Pancreas (tissue), 10 donors: ENCODE data around the gene WDR70. TPM values are rescaled to one million over a fixed set of nuclear protein-coding genes. Genes with fewer than 3 reads are reported as not detected.

Source experiments
- ATAC-seq, 4 donors: fragments of 200-7000 bp; cut with Tn5 transposase; one replicate each; pipeline versions ENCODE4 v1.8.0 to v1.9.1; 2020; ENCODE audit warnings: mild to moderate bottlenecking in 4 of 4, moderate library complexity in 4 of 4
- DNase-seq, 6 donors: peaks; one replicate each; pipeline ENCODE4 v3.0.0-alpha.2; 2020
- FAIRE-seq: peaks from 2 replicates; lab custom pipeline; 2012; peaks lifted over from hg19 to GRCh38; lab: Jason Lieb, UNC
- H3K27ac ChIP-seq, 4 donors: fragments of 200-600 bp; sonication (generic); 1 replicate in 3 of 4; 2 replicates in 1 of 4; pipeline versions ENCODE4 v1.5.0 to v1.8.0; 2020
- H3K27me3 ChIP-seq, 4 donors: fragments of 200-600 bp; one replicate each; pipeline ENCODE4 v1.8.0; 2021
- H3K36me3 ChIP-seq, 3 donors: fragments of 200-600 bp; sonication (generic) in 1 of 3; one replicate each; pipeline versions ENCODE4 v1.5.0 to v1.8.0; 2020 to 2021
- H3K4me1 ChIP-seq, 3 donors: fragments of 200-600 bp; one replicate each; pipeline ENCODE4 v1.8.0; 2021
- H3K4me3 ChIP-seq, 4 donors: fragments of 200-600 bp; sonication (generic) in 2 of 4; one replicate each; pipeline versions ENCODE4 v1.5.0 to v1.8.0; 2020 to 2021
- H3K9me3 ChIP-seq, 4 donors: fragments of 200-600 bp; one replicate each; pipeline ENCODE4 v1.8.0; 2021
- CTCF ChIP-seq, 4 donors: fragments of 200-600 bp; sonication (generic) in 3 of 4; IDR thresholded peaks; one replicate each; pipeline versions ENCODE4 v1.5.0 to v1.8.0; 2021; ENCODE audit warnings: antibody characterized with exemption in 4 of 4
- WGBS, 2 donors: extraction: QIAGEN DNeasy Blood & Tissue Kit; methylation state at CpG; one replicate each; pipeline ENCODE4 v1.1.7; 2013; 5-methylcytosine and 5-hydroxymethylcytosine counted together
- intact Hi-C, 3 donors: fragments of 100-400 bp; cut with DNase I; formaldehyde crosslinking; loops; one replicate each; pipeline versions ENCODE4 v1.11.1 to v1.14.2; 2022
- polyA plus RNA-seq, 2 donors: library from polyadenylated mRNA; stranded (reverse); fragments of 200-250 nt; gene quantifications; one replicate each; pipeline ENCODE4 v1.2.3, GENCODE V29; 2013
- total RNA-seq, 6 donors: library from RNA; stranded (reverse); fragmentation: NEBNext Ultra II Directional in 4 of 6; extraction: Animal tissue kit (Norgen Biotek cat#: 25700) in 4 of 6; gene quantifications; one replicate each; pipeline versions ENCODE4 v1.2.1 to v1.2.4, GENCODE V29; 2021 to 2023
- donor health status: healthy with polysubstance abuse.
- donor health status: DM: no; HTN: no; CAD: no; lungs with moderate emphysema.
- donor health status: DM: no; HTN: no; CAD: no.
- donor health status: control.
- donor health status: control.
- donor health status: Bipolar disorder and iron deficiency.
- donor health status: DM: yes; HTN: yes; CAD: no.
- donor health status: DM: no; HTN: no; CAD: no.
- donor health status: DM: no; HTN: no; CAD: no.
- donor health status: DM: yes; HTN: yes; CAD: no.

WDR70 gene
- total and polyA plus RNA-seq, 8 donors = 10.7 to 24.3 (median 15.6) TPM

GRCh38 chr5:37496902-37497445 is 117.9 kb downstream of the WDR70 start:
- Histone ChIP-seq H3K36me3 (no peaks in the 10 kb centered on the region), H3K27ac (no peak overlapping the region), H3K4me3 (no peak overlapping the region), H3K9me3 (no peaks in the 10 kb centered on the region), H3K27me3 (no peaks in the 10 kb centered on the region), H3K4me1 (no peaks in the 10 kb centered on the region)
- WGBS, 2 donors = 90 to 96% methylated on average over 3 of the region's 3 CpGs
- no peak for TF ChIP-seq CTCF (IDR thresholded peaks at IDR 0.05)
- intact Hi-C loops = no loop called here
- no peak for ATAC-seq
- FAIRE-seq = no peak
- no peak for DNase-seq

GRCh38 chr5:37501152-37501551 is 122.0 kb downstream of the WDR70 start:
- no peak overlapping the region for H3K27ac ChIP-seq

GRCh38 chr5:37506241-37506640 is 127.1 kb downstream of the WDR70 start:
- H3K4me1 ChIP-seq = no peaks in the 10 kb centered on the region
- DNase-seq (no peak), FAIRE-seq (no peak), ATAC-seq (no peak)
- intact Hi-C loops = no loop called here
- no peak for TF ChIP-seq CTCF (IDR thresholded peaks at IDR 0.05)
- no peak overlapping the region for H3K27ac ChIP-seq
- H3K4me3 ChIP-seq = no peak overlapping the region
- 94% methylated on average over 3 of the region's 3 CpGs for WGBS, 2 donors
- no peaks in the 10 kb centered on the region for H3K9me3 ChIP-seq
- H3K36me3 ChIP-seq = no peaks in the 10 kb centered on the region
- no peaks in the 10 kb centered on the region for H3K27me3 ChIP-seq

More at GRCh38 chr5:37501152-37501551, 122.0 kb downstream of the WDR70 start:
- DNase-seq (no peak), ATAC-seq (no peak), FAIRE-seq (no peak)
- no peaks in the 10 kb centered on the region for H3K27me3 ChIP-seq
- intact Hi-C loops = no loop called here
- no peaks in the 10 kb centered on the region for H3K9me3 ChIP-seq
- no peak for TF ChIP-seq CTCF (IDR thresholded peaks at IDR 0.05)
- no peaks in the 10 kb centered on the region for H3K36me3 ChIP-seq
- H3K4me1 ChIP-seq = no peaks in the 10 kb centered on the region
- 98 to 100% methylated on average over 1 of the region's 1 CpG for WGBS, 2 donors
- no peak overlapping the region for H3K4me3 ChIP-seq

GRCh38 chr5:37506722-37507121 is 127.6 kb downstream of the WDR70 start:
- Histone ChIP-seq H3K36me3 (no peaks in the 10 kb centered on the region), H3K27ac (no peak overlapping the region), H3K4me1 (no peaks in the 10 kb centered on the region), H3K27me3 (no peaks in the 10 kb centered on the region), H3K4me3 (no peak overlapping the region), H3K9me3 (no peaks in the 10 kb centered on the region)
- DNase-seq (no peak), FAIRE-seq (no peak), ATAC-seq (no peak)
- intact Hi-C loops = no loop called here
- 93 to 96% methylated on average over 5 of the region's 5 CpGs for WGBS, 2 donors
- TF ChIP-seq CTCF (IDR thresholded peaks at IDR 0.05) = no peak

GRCh38 chr5:37511646-37512045 is 132.5 kb downstream of the WDR70 start:
- FAIRE-seq (no peak), ATAC-seq (no peak), DNase-seq (no peak)
- Histone ChIP-seq H3K4me1 (no peaks in the 10 kb centered on the region), H3K27ac (no peak overlapping the region), H3K9me3 (no peaks in the 10 kb centered on the region), H3K4me3 (no peak overlapping the region), H3K27me3 (no peaks in the 10 kb centered on the region), H3K36me3 (no peaks in the 10 kb centered on the region)
- TF ChIP-seq CTCF (IDR thresholded peaks at IDR 0.05) = no peak
- WGBS, 2 donors = 96 to 97% methylated on average over 1 of the region's 1 CpG
- intact Hi-C loops = no loop called here
